ENCODE data around the gene UACA. TPM values are rescaled to one million over a fixed set of nuclear protein-coding genes. Genes with fewer than 3 reads are reported as not detected.

Gene UACA
- total RNA-seq, 1 donor from 2014 or later, result 5.2 TPM

DNA sequence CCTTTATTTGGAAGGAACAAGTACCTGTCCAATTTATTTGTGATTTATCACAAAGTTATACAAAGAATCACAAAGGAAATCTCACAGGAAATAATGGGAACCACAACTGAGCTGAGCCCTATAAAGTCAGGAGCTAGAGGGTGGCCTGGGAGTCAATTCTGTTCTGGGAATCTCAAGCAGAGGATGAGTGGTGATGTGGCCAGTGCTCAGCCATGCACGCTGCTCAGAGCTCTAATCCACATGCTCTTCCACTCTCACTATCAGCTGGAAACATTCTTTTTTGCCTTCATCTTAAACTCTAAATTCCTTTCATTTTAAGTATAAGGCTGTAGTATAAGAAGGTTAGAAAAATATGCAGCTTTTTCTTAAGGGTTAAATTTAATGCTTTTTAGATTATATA, 36.6 kb downstream of the UACA start:
- Mint-ChIP-seq H3K27me3 (ENCODE audit: unreplicated experiment) (no peaks in the 10 kb centered on the region), H3K9me3 (ENCODE audit: unreplicated experiment) (no peaks in the 10 kb centered on the region), H3K4me1 (ENCODE audit: low read depth, unreplicated experiment) (no peaks in the 10 kb centered on the region), H3K27ac (ENCODE audit: unreplicated experiment) (no peak overlapping the region), H3K4me3 (ENCODE audit: unreplicated experiment) (no peak overlapping the region), H3K36me3 (ENCODE audit: unreplicated experiment) (no peaks in the 10 kb centered on the region)
- TF ChIP-seq, protein P1, sequence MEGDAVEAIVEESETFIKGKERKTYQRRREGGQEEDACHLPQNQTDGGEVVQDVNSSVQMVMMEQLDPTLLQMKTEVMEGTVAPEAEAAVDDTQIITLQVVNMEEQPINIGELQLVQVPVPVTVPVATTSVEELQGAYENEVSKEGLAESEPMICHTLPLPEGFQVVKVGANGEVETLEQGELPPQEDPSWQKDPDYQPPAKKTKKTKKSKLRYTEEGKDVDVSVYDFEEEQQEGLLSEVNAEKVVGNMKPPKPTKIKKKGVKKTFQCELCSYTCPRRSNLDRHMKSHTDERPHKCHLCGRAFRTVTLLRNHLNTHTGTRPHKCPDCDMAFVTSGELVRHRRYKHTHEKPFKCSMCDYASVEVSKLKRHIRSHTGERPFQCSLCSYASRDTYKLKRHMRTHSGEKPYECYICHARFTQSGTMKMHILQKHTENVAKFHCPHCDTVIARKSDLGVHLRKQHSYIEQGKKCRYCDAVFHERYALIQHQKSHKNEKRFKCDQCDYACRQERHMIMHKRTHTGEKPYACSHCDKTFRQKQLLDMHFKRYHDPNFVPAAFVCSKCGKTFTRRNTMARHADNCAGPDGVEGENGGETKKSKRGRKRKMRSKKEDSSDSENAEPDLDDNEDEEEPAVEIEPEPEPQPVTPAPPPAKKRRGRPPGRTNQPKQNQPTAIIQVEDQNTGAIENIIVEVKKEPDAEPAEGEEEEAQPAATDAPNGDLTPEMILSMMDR (IDR thresholded peaks at IDR 0.05; ENCODE audit: partially characterized antibody, unreplicated experiment), result no peak
- DNase-seq, result no peak

DNA sequence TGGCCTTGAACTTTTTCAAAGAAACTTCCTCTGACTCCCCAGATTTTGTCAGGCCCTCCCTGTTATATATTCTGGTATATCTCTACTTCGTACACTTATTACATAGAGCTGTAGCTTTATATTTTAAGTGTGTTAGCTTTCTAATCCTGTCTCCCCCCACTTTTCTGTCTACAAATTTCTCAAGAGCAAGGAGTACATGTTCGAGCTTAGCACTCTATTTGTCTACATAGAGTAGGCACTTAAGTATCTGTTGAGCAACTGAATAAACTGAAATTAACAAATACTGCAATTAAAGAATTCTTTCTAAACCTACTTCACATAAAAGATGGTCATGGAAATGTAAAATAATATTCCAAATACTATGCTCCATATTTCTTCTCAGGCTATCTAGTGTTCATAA, 39.4 kb downstream of the UACA start:
- no peaks in the 10 kb centered on the region for H3K27me3 Mint-ChIP-seq (ENCODE audit: unreplicated experiment)
- TF ChIP-seq, protein P1 (IDR thresholded peaks at IDR 0.05; ENCODE audit: partially characterized antibody, unreplicated experiment), result no peak
- no peak for DNase-seq
- no peak overlapping the region for H3K4me3 Mint-ChIP-seq (ENCODE audit: unreplicated experiment)
- no peaks in the 10 kb centered on the region for H3K4me1 Mint-ChIP-seq (ENCODE audit: low read depth, unreplicated experiment)
- H3K9me3 Mint-ChIP-seq (ENCODE audit: unreplicated experiment), result no peaks in the 10 kb centered on the region
- H3K27ac Mint-ChIP-seq (ENCODE audit: unreplicated experiment), result no peak overlapping the region
- no peaks in the 10 kb centered on the region for H3K36me3 Mint-ChIP-seq (ENCODE audit: unreplicated experiment)

- no peaks in the 10 kb centered on the region for H3K27me3 Mint-ChIP-seq (ENCODE audit: unreplicated experiment)
- H3K36me3 Mint-ChIP-seq (ENCODE audit: unreplicated experiment), result no peaks in the 10 kb centered on the region
- no peak overlapping the region for H3K4me3 Mint-ChIP-seq (ENCODE audit: unreplicated experiment)
- DNase-seq, result no peak
- TF ChIP-seq, protein P1 (IDR thresholded peaks at IDR 0.05; ENCODE audit: partially characterized antibody, unreplicated experiment), result no peak
- no peaks in the 10 kb centered on the region for H3K4me1 Mint-ChIP-seq (ENCODE audit: low read depth, unreplicated experiment)
- no peaks in the 10 kb centered on the region for H3K9me3 Mint-ChIP-seq (ENCODE audit: unreplicated experiment)
- no peak overlapping the region for H3K27ac Mint-ChIP-seq (ENCODE audit: unreplicated experiment)
These were observed 40.3 kb downstream of the UACA start for GRCh38 chr15:70723122-70723422.

GRCh38 chr15:70722266-70723121, 40.9 kb downstream of the UACA start:
- no peaks in the 10 kb centered on the region for H3K4me1 Mint-ChIP-seq (ENCODE audit: low read depth, unreplicated experiment)
- H3K36me3 Mint-ChIP-seq (ENCODE audit: unreplicated experiment), result no peaks in the 10 kb centered on the region
- no peak overlapping the region for H3K4me3 Mint-ChIP-seq (ENCODE audit: unreplicated experiment)
- no peak for DNase-seq
- TF ChIP-seq, protein P1 (IDR thresholded peaks at IDR 0.05; ENCODE audit: partially characterized antibody, unreplicated experiment), result peak; percentile 93
- H3K27me3 Mint-ChIP-seq (ENCODE audit: unreplicated experiment), result no peaks in the 10 kb centered on the region
- H3K9me3 Mint-ChIP-seq (ENCODE audit: unreplicated experiment), result no peaks in the 10 kb centered on the region
- H3K27ac Mint-ChIP-seq (ENCODE audit: unreplicated experiment), result no peak overlapping the region

DNA sequence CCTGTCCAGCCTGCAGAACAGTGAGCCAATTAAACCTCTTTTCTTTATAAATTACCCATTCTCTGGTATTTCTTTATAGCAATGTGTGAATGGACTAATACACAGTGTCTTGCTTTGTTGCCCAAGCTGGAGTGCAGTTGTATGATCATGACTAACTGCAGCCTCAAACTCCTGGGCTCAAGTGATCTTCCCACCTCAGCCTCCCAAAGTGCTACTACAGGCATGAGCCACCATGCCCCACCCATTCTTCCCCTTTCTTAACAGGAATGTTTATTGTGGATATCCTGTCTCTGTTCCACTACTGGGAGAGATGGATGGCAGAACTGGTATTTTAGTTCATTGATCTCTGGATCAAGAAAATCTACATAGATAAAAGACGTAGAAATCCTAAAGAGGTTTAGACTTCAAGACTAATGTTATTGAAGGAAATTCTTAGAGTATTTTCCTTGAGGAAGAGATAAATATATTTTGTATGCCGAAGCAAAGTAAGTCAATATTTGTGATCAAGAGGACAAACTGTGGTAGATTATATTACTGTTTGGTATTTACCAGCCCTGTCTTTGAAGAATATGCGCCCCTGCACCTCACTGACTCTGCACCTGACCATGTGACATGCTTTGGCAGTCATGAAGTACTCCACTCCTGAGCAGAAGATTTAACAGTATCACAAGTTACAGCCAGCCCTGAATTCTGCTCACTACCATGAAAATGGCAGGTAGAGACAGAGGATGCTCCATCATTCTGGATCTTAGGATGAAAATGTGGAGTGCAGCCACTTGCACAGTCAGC, 42.9 kb downstream of the UACA start:
- Mint-ChIP-seq H3K9me3 (ENCODE audit: unreplicated experiment) (no peaks in the 10 kb centered on the region), H3K36me3 (ENCODE audit: unreplicated experiment) (no peaks in the 10 kb centered on the region), H3K4me1 (ENCODE audit: low read depth, unreplicated experiment) (no peaks in the 10 kb centered on the region), H3K27me3 (ENCODE audit: unreplicated experiment) (no peaks in the 10 kb centered on the region), H3K27ac (ENCODE audit: unreplicated experiment) (no peak overlapping the region), H3K4me3 (ENCODE audit: unreplicated experiment) (no peak overlapping the region)
- no peak for DNase-seq
- TF ChIP-seq, protein P1 (IDR thresholded peaks at IDR 0.05; ENCODE audit: partially characterized antibody, unreplicated experiment), result no peak
